HUES64 (cell line): ENCODE data around the gene STAMBP.

ENCODE experiments used
- H3K27ac ChIP-seq: 2 replicates; pipeline ENCODE4 v1.7.0; 2013; ENCODE audit warnings: low read depth, low read length, inconsistent platforms
- H3K27me3 ChIP-seq: 2 replicates; pipeline ENCODE4 v1.6.1; 2013; ENCODE audit warnings: mild to moderate bottlenecking, low read length; ENCODE audit not compliant: insufficient read depth
- H3K36me3 ChIP-seq: 2 replicates; pipeline ENCODE4 v1.6.1; 2013; ENCODE audit warnings: mild to moderate bottlenecking, low read length; ENCODE audit not compliant: insufficient read depth
- H3K4me1 ChIP-seq: 2 replicates; pipeline ENCODE4 v1.6.1; 2013; ENCODE audit warnings: mild to moderate bottlenecking, low read length, moderate library complexity; ENCODE audit not compliant: insufficient read depth
- H3K4me3 ChIP-seq: 2 replicates; pipeline ENCODE4 v1.5.1; 2013; ENCODE audit warnings: mild to moderate bottlenecking, low read length, moderate library complexity
- H3K9ac ChIP-seq: 2 replicates; pipeline ENCODE4 v1.6.1; 2013; ENCODE audit warnings: mild to moderate bottlenecking, low read depth, low read length
- H3K9me3 ChIP-seq: 2 replicates; pipeline ENCODE4 v1.6.1; 2013; ENCODE audit warnings: low read depth, low read length; ENCODE audit not compliant: insufficient read depth
- WGBS: fragments of 150-250, 120-280 bp; methylation state at CpG from one replicate; pipeline ENCODE4 v1.1.7; 2013; ENCODE audit warnings: missing lambda C conversion rate; 5-methylcytosine and 5-hydroxymethylcytosine counted together

Gene STAMBP

DNA sequence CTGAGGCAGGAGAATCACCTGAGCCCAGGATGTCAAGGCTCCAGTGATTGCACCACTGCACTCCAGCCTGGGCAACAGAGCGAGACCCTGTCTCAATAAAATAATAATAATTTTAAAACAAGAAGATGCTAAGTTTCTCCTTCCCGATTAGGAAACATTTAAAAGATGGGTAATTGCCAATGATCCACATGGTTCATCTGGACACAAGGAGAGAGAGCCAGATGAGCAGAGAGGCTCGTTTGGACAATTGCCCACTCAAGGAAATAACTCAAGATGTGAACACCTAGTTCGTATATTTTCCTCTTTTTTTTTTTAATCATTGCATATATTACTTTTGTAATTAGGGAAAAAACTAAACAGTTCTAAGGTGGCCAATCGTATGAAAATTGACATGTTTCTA, 60.4 kb downstream of the STAMBP start:
- Histone ChIP-seq H3K27me3 (no peaks in the 10 kb centered on the region), H3K27ac (no peak overlapping the region), H3K36me3 (no peaks in the 10 kb centered on the region), H3K4me3 (no peak overlapping the region), H3K4me1 (no peaks in the 10 kb centered on the region), H3K9me3 (no peaks in the 10 kb centered on the region), H3K9ac (no peak overlapping the region)
- WGBS, result 93% methylated on average over 2 of the region's 5 CpGs

DNA sequence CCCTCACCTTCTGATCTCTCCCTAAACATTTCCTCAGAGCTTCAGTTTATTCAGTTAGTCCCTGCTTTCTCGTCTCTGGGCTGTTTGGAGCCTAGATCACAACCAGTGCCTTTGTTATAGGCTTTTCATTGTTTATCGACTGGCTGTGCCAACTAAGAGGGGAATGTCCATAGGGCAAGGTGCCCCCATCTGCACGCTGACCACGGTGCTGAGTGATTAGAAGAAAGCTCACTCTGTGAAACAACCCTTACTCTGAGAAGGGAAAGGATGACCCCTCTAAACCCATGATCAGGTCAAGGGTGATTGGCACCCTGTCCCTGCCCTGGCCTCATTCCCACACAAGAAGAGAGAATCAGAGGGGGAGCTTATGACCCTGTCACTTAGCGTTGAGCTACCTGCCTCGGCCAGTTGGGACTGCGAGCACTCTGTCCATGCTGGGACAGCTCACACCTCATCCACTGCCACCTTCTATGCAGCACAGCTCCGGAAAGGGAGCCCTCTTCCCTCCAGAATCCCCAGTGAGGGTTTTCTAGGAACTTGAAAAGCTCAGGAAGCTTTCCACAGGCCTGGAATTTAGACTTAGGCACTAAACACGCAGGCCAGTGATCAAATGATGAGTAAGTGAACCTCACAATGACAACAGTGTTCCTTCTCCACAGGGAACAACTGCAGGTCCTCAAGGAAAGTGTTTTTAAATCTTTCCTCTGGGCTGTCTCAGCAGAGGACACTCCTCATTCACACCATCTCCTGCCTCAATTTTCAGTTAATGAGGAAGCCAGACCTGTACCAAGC, 61.7 kb downstream of the STAMBP start:
- Histone ChIP-seq H3K27me3 (no peaks in the 10 kb centered on the region), H3K4me1 (no peaks in the 10 kb centered on the region), H3K36me3 (no peaks in the 10 kb centered on the region), H3K27ac (no peak overlapping the region), H3K4me3 (no peak overlapping the region), H3K9me3 (no peaks in the 10 kb centered on the region), H3K9ac (no peak overlapping the region)
- WGBS, result 86% methylated on average over 9 of the region's 9 CpGs

DNA sequence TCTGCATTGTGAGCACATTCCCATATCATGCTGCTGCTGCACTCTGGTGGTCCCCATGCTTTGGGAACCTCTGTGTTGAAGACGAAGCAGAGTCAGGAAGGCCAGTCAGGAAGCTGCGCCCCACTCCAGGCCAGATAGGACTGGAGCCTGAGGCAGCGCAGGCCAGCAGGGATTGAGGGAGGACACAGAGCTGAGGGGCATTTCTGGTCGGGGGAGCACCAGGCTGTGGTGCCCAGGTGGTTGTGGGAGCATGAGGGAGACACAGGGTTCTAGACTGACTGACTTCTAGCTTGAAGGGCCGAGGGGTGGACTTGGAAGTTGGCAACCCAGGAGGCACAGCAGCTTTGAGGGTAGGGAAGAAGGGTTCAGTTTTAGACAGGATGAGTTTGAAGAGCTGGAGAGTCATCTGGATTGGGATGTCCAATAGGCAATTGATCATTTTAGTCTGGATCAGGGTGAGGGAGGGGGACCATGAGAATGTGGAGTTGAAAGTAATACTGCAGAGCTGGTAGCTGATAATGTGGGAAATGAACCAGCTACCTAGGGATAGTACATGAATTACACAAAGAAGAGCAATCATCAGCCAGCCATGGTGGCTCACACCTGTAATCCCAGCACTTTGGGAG, 62.6 kb downstream of the STAMBP start:
- no peaks in the 10 kb centered on the region for H3K36me3 ChIP-seq
- no peaks in the 10 kb centered on the region for H3K4me1 ChIP-seq
- H3K4me3 ChIP-seq, result no peak overlapping the region
- H3K9me3 ChIP-seq, result no peaks in the 10 kb centered on the region
- no peaks in the 10 kb centered on the region for H3K27me3 ChIP-seq
- no peak overlapping the region for H3K9ac ChIP-seq
- no peak overlapping the region for H3K27ac ChIP-seq
- 93% methylated on average over 5 of the region's 5 CpGs for WGBS

DNA sequence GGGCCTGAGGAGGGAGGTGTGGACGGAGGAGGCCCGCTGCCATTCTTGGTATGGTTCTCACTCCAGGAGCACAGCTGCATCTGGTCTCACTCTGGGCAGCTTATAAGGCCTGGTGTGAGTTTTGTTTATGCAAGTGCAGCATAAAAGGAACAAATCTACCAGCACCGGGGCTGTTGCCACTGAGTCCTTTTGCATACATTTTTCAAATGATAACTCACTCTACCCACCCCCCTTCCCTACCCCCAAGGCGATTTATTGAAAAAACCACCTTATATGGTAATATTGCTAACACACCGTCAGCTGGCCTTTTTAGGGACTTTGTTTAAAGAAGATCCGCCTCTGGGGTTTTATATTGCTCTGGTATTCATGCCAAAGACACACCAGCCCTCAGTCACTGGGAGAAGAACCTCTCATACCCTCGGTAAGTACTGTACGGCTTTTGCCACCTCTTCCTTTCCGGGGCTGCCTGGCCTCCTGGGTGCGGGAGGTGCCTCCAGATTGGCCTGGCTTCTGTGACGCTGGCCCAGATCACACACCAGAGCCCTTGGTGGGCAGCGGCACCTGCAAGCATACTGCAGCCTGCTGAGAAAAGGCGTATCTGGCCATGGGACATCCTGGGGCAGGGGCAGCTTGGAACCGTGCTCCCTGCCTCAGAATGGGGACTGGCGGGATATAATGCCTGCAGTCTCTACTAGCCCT, 64.0 kb downstream of the STAMBP start, which contains the start of gene ACTG2:
ACTG2 (plus strand) TSS at position 378 of the 699 bp plus-strand sequence. CDS start 8,304 bp downstream, outside the sequence.
- H3K4me1 ChIP-seq, result peaks cover 3% of the 10 kb centered on the region; the same call in 1 of the 2 replicates
- H3K36me3 ChIP-seq, result no peaks in the 10 kb centered on the region
- WGBS, result 73% methylated on average over 15 of the region's 15 CpGs
- H3K27ac ChIP-seq, result no peak within 1 kb of the TSS
- no peaks in the 10 kb centered on the region for H3K27me3 ChIP-seq
- 0 out of 2 replicates have a peak within 1 kb of the TSS, but pooled peaks have one; percentile 21 for H3K9ac ChIP-seq
- H3K9me3 ChIP-seq, result no peaks in the 10 kb centered on the region
- no peak within 1 kb of the TSS for H3K4me3 ChIP-seq

DNA sequence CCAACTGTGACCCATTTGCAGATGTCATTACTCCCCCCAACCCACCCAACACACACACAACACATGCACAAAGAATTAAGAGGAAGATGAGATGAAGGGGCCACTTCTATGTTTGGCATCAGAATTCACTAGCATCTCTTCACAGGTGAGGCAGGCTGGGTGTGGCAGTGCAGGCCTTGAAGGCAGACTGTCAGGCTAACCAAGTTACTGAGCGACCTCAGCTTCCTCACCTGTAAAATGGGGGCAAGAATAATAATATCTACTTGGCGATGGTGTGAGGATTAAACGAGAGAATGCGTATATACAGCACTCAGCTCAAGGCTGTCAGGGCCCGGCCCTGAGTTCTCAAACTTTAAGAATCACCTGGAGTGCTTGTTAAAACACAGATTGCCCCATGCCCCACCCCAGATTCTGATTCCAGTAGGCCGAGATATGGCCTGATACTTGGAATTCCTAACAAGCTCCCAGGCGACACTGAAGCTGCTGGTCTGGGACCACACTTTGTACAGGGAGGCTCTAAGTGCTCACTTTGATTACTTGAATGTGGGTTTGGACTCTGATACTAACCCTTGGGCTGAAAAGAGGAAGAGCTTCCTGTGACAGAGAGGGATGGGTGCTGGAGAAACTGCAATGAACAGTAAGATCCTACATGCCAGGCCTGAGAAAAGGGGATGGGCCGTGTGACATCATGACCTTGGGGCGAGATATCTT, 65.2 kb downstream of the STAMBP start:
- Histone ChIP-seq H3K27ac (no peak overlapping the region), H3K9me3 (no peaks in the 10 kb centered on the region), H3K9ac (no peak overlapping the region), H3K4me1 (peaks cover 3% of the 10 kb centered on the region; the same call in 1 of the 2 replicates), H3K27me3 (no peaks in the 10 kb centered on the region), H3K4me3 (no peak overlapping the region), H3K36me3 (no peaks in the 10 kb centered on the region)
- WGBS, result 95% methylated on average over 9 of the region's 9 CpGs

DNA sequence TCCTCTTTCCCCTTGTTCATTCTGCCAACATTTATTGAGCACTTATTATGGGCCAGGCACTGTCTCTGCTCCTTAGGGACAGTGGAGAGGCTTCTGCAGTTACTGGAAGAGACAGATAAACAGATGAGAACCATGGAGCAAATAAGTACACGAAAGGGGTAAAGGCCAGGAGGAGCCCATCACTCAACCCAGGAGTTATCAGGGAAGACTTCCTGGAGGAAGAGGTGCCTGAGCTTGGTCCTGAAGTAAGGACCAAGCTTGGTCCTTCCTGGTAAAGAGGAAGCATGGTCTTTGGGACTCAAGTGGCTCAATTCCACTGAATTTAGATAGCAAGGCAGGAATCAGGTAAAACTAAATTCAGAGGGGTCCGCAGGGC, 65.7 kb downstream of the STAMBP start:
- Histone ChIP-seq H3K9me3 (no peaks in the 10 kb centered on the region), H3K4me1 (peaks cover 3% of the 10 kb centered on the region; the same call in 1 of the 2 replicates), H3K36me3 (no peaks in the 10 kb centered on the region), H3K9ac (no peak overlapping the region), H3K27me3 (no peaks in the 10 kb centered on the region), H3K4me3 (no peak overlapping the region), H3K27ac (no peak overlapping the region)
- WGBS, result 97% methylated on average over 2 of the region's 2 CpGs

DNA sequence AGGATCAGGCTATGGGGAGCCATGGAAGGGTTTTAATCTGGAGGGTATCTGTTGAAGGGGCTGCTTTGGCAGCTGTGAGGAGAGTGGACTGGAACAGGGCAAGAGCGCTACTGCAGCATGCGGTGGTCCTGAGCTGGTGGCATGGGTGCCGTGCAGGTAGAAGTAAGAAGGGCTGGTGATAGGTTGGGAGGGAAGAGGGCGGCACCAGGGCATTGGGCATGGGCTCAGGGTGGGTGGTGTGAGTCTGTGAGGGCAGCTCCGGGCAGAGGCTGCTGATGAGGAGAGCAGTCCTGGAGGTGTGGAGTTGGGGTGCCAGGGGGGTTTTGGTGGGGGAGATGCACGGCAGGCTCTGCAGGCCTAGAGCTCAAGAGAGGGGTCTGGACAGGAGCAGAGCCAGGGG, 66.1 kb downstream of the STAMBP start:
- no peak overlapping the region for H3K4me3 ChIP-seq
- no peaks in the 10 kb centered on the region for H3K9me3 ChIP-seq
- 94% methylated on average over 6 of the region's 6 CpGs for WGBS
- H3K27ac ChIP-seq, result no peak overlapping the region
- no peak overlapping the region for H3K9ac ChIP-seq
- no peaks in the 10 kb centered on the region for H3K27me3 ChIP-seq
- no peaks in the 10 kb centered on the region for H3K36me3 ChIP-seq
- peaks cover 3% of the 10 kb centered on the region; the same call in 1 of the 2 replicates for H3K4me1 ChIP-seq

DNA sequence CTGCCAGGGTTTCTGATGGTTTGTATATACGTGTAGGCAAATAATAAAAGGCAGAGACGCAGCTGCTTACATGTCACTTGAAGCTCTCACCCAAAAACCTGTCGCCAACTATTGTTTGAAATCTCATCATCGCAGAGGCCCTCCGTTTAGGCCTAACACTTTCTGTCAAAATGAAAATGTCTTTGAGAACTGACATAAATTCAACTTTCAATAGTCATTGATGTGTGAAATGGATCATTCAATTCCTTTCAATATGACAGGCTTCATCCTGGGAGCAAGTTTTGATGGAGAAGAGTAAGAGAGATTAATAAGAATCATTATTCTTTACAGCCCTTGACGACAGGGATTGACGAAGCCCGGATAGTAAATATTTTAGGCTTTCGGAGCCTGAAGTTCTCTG, 66.7 kb downstream of the STAMBP start:
- Histone ChIP-seq H3K4me3 (no peak overlapping the region), H3K4me1 (peaks cover 3% of the 10 kb centered on the region; the same call in 1 of the 2 replicates), H3K27me3 (no peaks in the 10 kb centered on the region), H3K9me3 (no peaks in the 10 kb centered on the region), H3K27ac (no peak overlapping the region), H3K9ac (no peak overlapping the region), H3K36me3 (no peaks in the 10 kb centered on the region)
- WGBS, result 84% methylated on average over 8 of the region's 9 CpGs

DNA sequence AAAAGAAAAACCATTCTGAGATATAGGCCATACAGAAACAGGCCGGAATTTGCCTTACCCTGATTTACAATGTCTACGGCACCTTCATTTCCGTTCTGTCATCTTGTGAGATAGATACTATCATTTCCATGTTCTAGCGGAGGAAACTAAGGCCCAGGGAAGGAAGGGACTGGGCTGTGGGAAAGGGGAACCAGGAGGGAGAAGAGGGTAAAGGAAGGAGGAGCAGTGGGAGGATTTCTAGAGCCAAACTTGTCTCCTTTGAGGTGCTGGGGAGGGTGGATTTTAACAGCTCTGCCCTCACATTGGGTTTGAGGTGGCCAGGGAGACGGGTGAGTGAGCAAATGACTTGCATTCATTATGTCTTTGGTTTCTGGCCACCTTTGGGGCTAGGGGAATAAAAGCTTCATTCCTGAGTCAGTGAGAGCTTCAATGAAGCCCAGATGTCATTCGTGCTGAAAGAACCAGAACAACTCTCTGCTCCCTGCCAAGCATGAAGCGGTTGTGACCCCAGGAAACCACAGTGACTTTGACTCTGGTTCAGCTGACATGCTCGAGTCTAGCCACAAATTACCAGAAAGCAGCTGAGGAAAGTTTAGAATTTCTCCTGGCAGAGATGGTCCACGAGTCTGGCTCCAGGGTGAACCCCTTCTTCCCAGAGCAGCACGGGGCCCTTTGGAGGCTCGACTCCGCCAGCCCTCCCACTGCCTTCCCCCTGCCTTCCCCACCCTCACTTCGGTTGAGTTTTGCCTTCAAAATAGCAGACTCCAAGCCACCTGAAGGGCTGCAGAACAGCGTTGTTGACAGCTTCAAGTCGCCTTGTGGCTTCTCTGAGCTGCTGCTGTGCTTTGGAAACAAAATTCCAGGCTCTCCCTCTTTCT, 67.8 kb downstream of the STAMBP start:
- H3K9me3 ChIP-seq, result no peaks in the 10 kb centered on the region
- no peak overlapping the region for H3K27ac ChIP-seq
- no peaks in the 10 kb centered on the region for H3K36me3 ChIP-seq
- peaks cover 3% of the 10 kb centered on the region; the same call in 1 of the 2 replicates for H3K4me1 ChIP-seq
- no peak overlapping the region for H3K9ac ChIP-seq
- 79% methylated on average over 15 of the region's 15 CpGs for WGBS
- H3K27me3 ChIP-seq, result no peaks in the 10 kb centered on the region
- no peak overlapping the region for H3K4me3 ChIP-seq

DNA sequence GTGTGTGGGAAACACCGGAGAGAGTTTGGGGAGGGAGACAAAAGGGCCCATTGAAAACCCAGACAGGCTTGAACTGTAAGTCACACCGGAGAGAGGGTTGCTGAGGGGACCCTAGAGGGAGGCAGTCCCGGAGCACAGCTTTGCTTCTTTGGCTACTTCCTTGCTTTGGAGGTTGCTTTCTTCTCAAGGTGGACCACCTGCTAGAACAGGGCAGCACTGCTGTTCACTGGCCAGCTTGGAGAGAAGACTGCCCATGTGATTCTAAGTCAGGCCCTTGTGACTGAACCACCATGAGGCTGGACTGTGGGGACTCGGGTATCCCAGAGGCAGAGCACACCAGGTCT, 68.5 kb downstream of the STAMBP start:
- 75% methylated on average over 4 of the region's 4 CpGs for WGBS
- Histone ChIP-seq H3K36me3 (no peaks in the 10 kb centered on the region), H3K4me1 (peaks cover 3% of the 10 kb centered on the region; the same call in 1 of the 2 replicates), H3K27me3 (no peaks in the 10 kb centered on the region), H3K9ac (no peak overlapping the region), H3K27ac (no peak overlapping the region), H3K9me3 (no peaks in the 10 kb centered on the region), H3K4me3 (no peak overlapping the region)
